Gastrocnemius medialis (tissue), 4 donors: ENCODE results near the gene RASA3. TPM values are rescaled to one million over a fixed set of nuclear protein-coding genes. Genes with fewer than 3 reads are reported as not detected.

Experiments
- ATAC-seq, 2 donors: fragments of 150-250 bp; one replicate each; pipeline ENCODE4 v1.9.1; 2016
- DNase-seq, 2 donors: peaks; one replicate each; pipeline ENCODE4 v3.0.0-alpha.2; 2019
- H3K27ac ChIP-seq, 4 donors: fragments of 200-600 bp; sonication (generic); 1 replicate in 1 of 4; 2 replicates in 3 of 4; pipeline ENCODE4 v1.5.1; 2016 to 2018; ENCODE audit warnings: mild to moderate bottlenecking in 2 of 4, moderate library complexity in 1 of 4
- H3K27me3 ChIP-seq, 3 donors: fragments of 200-600 bp; sonication (generic) in 2 of 3; 1 replicate in 1 of 3; 2 replicates in 2 of 3; pipeline versions ENCODE4 v1.5.1 to v1.6.0; 2016 to 2019; ENCODE audit warnings: mild to moderate bottlenecking in 1 of 3, moderate library complexity in 1 of 3
- H3K36me3 ChIP-seq, 2 donors: fragments of 200-600 bp; sonication (generic) in 1 of 2; one replicate each; pipeline ENCODE4 v1.5.1; 2017 to 2018
- H3K4me1 ChIP-seq, 2 donors: fragments of 200-600 bp; sonication (generic) in 1 of 2; one replicate each; pipeline ENCODE4 v1.5.1; 2016 to 2017; ENCODE audit warnings: mild to moderate bottlenecking in 2 of 2
- H3K4me3 ChIP-seq, 4 donors: fragments of 200-600 bp; sonication (generic) in 3 of 4; 1 replicate in 1 of 4; 2 replicates in 3 of 4; pipeline ENCODE4 v1.5.1; 2016 to 2019; ENCODE audit warnings: mild to moderate bottlenecking in 2 of 4
- H3K9me3 ChIP-seq, 3 donors: fragments of 200-600 bp; sonication (generic) in 2 of 3; 1 replicate in 1 of 3; 2 replicates in 2 of 3; pipeline ENCODE4 v1.5.1; 2016 to 2019
- CTCF ChIP-seq, 5 experiments: fragments of 450-650 bp in 3 of 5; fragments of 200-600 bp in 2 of 5; sonication (generic) in 2 of 5; IDR thresholded peaks in 4 of 5; conservative IDR thresholded peaks in 1 of 5; 1 replicate in 4 of 5; 2 replicates in 1 of 5; pipeline ENCODE4 v1.5.1; 2016 to 2019; ENCODE audit warnings: antibody characterized with exemption in 5 of 5, mild to moderate bottlenecking in 3 of 5, moderate library complexity in 3 of 5
- POLR2A ChIP-seq, 2 donors: fragments of 450-650 bp; IDR thresholded peaks; one replicate each; pipeline ENCODE4 v1.6.1; 2017; ENCODE audit warnings: antibody characterized with exemption in 2 of 2, mild to moderate bottlenecking in 2 of 2, moderate library complexity in 2 of 2
- in situ Hi-C, 4 donors: fragments of 200-750 bp; cut with MboI; loops; one replicate each; pipeline versions ENCODE4 v1.15.0 to v1.8.0; 2017; ENCODE audit warnings: low sequenced_read_pairs in 4 of 4
- intact Hi-C: fragments of 100-400 bp; cut with DNase I; formaldehyde crosslinking; loops from one replicate; pipeline ENCODE4 v1.15.1; 2023; ENCODE audit warnings: low total_unique reads
- total RNA-seq, 4 donors: library from RNA; depleted of rRNA; stranded (reverse); fragments of >200 nt; gene quantifications; one replicate each; pipeline versions ENCODE4 v1.1.0 to v1.2.3, GENCODE V29; 2016

Gene RASA3
- total RNA-seq, 4 donors from 2014 or later, result 3.4 to 22.2 (median 10.8) TPM

GRCh38 chr13:114000151-114001040, 132.0 kb downstream of the RASA3 start:
- no peak for DNase-seq
- peaks cover 0 to 8% of the 10 kb centered on the region in 2 donors for H3K36me3 ChIP-seq
- intact Hi-C loops, result no loop called here

GRCh38 chr13:113999618-113999910, 132.9 kb downstream of the RASA3 start:
- no peak for ATAC-seq
- DNase-seq, result no peak
- H3K36me3 ChIP-seq, result peaks cover 0 to 16% of the 10 kb centered on the region in 2 donors

More at GRCh38 chr13:114000151-114001040, 132.0 kb downstream of the RASA3 start:
- H3K4me3 ChIP-seq, result no peak overlapping the region
- H3K27me3 ChIP-seq, result no peaks in the 10 kb centered on the region
- H3K4me1 ChIP-seq, result peaks cover 0 to 4% of the 10 kb centered on the region in 2 donors
- ATAC-seq, result no peak
- H3K9me3 ChIP-seq, result no peaks in the 10 kb centered on the region
- in situ Hi-C loops, result no loop called here
- H3K27ac ChIP-seq, result no peak overlapping the region
- TF ChIP-seq POLR2A (IDR thresholded peaks at IDR 0.05) (no peak), CTCF (IDR thresholded peaks at IDR 0.05 in 4 of 5, conservative IDR thresholded peaks at IDR 0.05 in 1 of 5) (no peak)

GRCh38 chr13:113998781-113999617, 133.4 kb downstream of the RASA3 start:
- H3K27ac ChIP-seq, result no peak overlapping the region
- ATAC-seq, result no peak
- peaks cover 0 to 20% of the 10 kb centered on the region in 2 donors for H3K36me3 ChIP-seq

More at GRCh38 chr13:113999618-113999910, 132.9 kb downstream of the RASA3 start:
- Histone ChIP-seq H3K9me3 (no peaks in the 10 kb centered on the region), H3K4me3 (no peak overlapping the region), H3K27ac (no peak overlapping the region), H3K4me1 (peaks cover 0 to 4% of the 10 kb centered on the region in 2 donors), H3K27me3 (no peaks in the 10 kb centered on the region)
- TF ChIP-seq POLR2A (IDR thresholded peaks at IDR 0.05) (no peak), CTCF (IDR thresholded peaks at IDR 0.05 in 4 of 5, conservative IDR thresholded peaks at IDR 0.05 in 1 of 5) (no peak)
- intact Hi-C loops, result no loop called here
- in situ Hi-C loops, result no loop called here

More at GRCh38 chr13:113998781-113999617, 133.4 kb downstream of the RASA3 start:
- H3K4me3 ChIP-seq, result no peak overlapping the region
- H3K4me1 ChIP-seq, result peaks cover 0 to 4% of the 10 kb centered on the region in 2 donors
- no peak for TF ChIP-seq POLR2A (IDR thresholded peaks at IDR 0.05)
- TF ChIP-seq CTCF (IDR thresholded peaks at IDR 0.05 in 4 of 5, conservative IDR thresholded peaks at IDR 0.05 in 1 of 5), result no peak
- intact Hi-C loops, result no loop called here
- H3K9me3 ChIP-seq, result no peaks in the 10 kb centered on the region
- in situ Hi-C loops, result no loop called here
- H3K27me3 ChIP-seq, result no peaks in the 10 kb centered on the region
- no peak for DNase-seq
